Activated CD8-positive, alpha-beta memory T cell treated with anti-CD3 and anti-CD28 coated beads, Interleukin-2, amount 50 U/mL, for 48 hours (primary cell): Measurements from ENCODE around the gene RASL12.
"Not testable (repeated sequence)": the region's sequence is repeated elsewhere in the genome, so short reads cannot be mapped to it uniquely, and the experiment has no call there.

Source experiments
- DNase-seq: peaks from one replicate; pipeline ENCODE4 v3.0.0-alpha.2; 2020

RASL12 gene, protein sequence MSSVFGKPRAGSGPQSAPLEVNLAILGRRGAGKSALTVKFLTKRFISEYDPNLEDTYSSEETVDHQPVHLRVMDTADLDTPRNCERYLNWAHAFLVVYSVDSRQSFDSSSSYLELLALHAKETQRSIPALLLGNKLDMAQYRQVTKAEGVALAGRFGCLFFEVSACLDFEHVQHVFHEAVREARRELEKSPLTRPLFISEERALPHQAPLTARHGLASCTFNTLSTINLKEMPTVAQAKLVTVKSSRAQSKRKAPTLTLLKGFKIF

DNA sequence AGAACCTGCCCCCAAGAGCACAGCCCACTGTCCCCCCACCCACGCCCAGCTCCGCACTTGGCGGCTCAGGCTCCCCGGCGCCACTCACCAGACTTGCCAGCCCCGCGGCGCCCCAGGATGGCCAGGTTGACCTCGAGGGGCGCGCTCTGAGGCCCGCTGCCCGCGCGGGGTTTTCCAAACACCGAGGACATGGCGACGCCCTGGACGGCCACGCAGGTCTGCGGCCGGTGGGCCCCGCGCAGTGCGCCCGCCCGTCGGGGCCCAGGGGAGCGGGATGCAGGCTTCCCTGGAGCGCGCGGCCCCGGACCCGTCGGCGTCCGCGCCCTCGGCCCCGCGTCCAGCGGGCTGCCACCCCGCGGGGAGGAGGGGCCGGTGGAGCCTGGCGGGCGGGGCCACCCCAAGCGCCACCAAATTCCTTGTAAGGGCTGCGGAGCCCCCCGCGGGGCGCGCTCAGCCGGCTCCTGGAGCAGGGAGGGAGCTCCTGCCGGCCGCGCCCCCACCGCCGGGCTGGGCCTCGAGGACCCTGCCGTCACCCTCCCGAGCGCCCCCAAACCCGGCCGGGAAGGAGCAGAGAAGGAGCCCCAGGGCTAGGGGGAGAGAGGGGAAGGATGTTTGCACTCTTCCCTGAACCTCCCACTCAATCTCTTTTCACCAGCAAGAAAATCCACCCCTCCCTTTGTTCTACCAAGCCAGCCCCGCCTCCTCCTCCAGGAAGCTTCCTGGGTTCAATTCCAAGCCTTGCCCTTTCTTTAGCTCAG is at the start of gene RASL12:
Gene RASL12, minus strand, starts transcription at position 347 of the 758 bp plus-strand sequence. Its CDS starts 156 bp downstream, at position 191.
- no peak for DNase-seq

DNA sequence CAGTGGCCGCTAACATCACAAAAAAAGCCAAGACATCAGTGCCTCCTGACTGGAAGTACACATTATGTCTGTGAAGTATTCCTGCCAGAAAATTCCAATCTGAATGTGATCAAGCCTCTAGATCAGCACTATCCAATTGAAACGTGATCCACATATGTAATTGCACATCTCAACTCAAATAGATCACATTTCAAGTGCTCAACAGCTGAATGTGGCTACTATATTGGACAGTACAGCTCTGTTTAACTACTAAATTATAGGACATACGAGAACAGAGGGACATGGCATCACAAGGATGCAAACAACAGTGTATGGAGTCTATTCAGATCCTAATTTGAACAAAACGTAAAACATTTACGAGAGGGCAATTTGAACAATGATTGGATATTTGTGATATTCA is 47.8 kb upstream of the RASL12 start:
- no peak for DNase-seq

DNA sequence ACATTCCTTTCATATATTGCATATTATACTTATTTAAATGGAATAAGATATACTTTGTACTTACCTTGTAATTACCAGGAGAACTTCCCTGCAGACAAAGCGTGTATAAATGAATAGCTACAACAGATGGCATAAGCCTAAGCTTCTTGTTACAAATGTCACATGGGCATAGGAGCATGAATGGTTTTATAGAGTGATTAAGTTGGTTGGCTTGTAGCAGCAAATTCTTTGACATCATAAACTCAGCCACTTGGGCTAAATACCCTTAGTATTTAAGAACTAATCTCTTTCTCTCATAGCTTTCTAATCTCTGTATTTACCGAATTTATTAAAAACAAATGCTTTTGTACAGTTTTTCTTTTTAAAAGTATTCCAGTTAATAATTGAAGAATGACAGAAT is 47.3 kb upstream of the RASL12 start, which contains the start of gene UBAP1L:
Gene UBAP1L, minus strand, starts transcription at position 115 of the 400 bp plus-strand sequence. CDS start 8,985 bp downstream, outside the sequence.
- DNase-seq = no peak

DNA sequence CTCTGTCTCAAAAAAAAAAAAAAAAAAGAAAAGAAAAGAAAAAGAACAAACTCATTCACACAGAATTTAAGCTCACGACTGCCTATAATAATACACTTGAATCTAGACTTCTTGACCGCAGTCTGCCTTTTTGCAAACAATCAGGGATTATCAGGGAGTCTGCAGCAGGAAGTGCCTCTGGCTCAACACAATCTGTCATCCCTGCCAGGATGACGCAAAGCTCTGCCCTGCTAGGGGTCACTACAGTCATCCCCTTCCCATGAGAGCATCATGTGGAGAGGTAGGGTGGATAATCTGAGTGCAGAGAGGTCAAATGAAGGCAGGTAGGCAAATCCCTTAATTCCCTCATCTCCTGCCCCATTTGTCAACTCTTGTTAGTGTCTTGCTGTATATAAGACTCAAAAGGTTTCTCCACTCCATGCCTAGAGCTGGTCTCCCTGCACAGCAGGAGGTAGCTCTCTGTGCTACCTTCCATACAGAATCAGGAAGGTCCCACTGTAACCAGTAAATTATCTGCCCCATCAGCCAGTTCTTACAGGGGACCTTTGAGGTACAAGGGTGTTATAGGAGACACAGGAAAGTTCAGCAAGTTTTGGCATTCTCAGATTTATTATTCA is 43.0 kb upstream of the RASL12 start:
- DNase-seq = no peak

DNA sequence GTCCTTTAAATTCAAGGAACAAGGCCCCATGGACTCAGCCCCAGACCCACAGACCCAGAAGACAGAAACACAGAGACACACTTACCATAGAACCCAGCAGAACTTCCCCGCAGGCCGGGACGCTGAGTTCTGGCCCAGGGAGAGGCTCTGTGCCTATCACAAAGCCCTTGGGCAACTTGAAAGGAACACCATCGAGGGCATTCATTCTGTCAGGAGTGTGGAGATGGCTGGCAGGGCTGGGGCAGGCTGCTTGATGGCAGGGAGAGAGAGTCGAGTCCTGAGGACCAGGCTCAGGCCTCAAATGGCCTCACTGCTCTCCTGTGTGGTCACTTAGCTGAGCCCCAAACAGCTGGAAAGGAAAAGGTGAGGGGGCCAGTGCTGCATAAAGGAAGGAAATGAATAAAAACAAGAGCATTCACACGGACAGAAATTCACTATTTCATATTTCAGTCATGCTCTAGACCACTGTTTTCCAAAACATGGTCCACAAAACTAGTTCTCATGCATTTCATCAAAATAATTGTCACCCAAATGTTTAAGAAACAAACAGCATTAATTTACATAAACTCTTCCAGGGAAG is 38.3 kb upstream of the RASL12 start:
- no peak for DNase-seq

DNA sequence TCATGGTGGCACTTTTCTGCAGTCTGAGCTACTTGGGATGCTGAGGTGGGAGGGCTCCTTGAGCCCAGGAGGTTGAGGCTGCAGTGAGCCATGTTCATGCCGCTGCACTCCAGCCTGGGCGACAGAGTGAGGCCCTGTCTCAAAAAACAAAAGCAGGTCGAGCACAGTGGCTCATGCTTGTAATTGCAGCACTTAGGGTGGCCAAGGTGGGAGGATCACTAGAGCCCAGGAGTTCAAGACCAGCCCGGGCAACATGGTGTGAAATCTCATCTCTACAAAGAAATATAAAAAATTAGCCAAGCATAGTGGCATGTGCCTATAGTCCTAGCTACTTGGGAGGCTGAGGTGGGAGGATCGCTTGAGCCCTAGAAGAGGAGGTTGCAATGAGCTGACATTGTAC is 37.2 kb upstream of the RASL12 start:
- DNase-seq = no peak

DNA sequence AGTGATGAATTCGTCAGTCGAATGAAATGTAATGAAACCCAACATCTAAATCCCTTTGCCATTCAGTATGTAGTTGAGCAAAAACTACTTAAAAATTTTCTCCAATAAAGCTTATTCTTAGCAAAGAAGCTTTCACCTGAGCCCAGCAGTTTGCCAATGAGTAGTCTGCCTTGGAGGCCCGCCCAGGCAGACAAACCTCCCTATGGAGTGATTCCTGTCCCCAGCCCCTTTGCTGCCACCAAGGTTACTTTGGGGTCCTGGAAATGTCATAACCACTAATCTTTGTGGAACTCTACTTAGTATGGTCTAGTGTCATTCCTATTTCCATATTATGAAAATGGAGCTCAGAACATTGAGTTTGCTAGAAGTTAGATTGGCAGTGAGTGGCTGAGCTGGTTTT is 35.1 kb upstream of the RASL12 start:
- no peak for DNase-seq

DNA sequence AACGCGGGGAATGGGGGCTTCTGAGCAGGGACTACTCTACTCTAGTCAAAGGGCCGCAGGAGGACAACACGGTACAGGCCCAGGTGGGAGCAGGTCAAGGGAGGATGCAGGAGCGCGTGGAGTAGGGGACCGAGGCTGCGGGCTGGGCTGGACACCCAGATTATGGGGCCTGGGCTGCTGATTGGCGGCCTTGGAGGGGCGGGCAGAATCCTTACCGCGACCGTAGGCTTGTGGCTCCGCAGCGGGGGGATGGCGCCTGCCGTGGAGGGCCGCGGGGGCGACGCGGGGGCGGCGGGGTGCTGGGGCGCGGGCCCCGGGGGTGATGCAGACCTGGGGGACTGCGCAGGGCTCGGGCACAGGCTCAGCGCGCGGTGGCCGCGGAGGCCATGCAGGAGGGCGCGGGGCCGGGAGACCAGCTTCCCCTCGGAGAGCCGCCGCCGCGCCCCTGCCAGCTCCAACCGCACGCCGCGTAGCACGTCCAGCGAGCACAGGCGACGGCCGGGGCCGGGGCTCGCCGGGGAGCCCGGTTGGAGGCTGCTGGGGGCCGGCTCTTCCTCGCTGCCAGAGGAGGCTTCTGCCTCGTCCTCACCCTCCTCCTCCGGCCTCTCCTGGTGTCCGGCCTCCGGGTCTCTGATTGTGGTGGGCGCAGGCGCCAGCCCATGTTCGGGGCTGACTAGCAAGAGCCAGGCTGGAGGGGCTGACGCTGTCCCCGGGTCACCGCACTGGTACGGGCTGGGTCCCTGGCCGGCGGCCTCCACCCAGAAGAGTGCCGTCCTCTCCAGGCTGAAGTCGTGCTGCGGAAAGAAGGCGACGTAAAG is 34.3 kb upstream of the RASL12 start:
- DNase-seq = no peak

DNA sequence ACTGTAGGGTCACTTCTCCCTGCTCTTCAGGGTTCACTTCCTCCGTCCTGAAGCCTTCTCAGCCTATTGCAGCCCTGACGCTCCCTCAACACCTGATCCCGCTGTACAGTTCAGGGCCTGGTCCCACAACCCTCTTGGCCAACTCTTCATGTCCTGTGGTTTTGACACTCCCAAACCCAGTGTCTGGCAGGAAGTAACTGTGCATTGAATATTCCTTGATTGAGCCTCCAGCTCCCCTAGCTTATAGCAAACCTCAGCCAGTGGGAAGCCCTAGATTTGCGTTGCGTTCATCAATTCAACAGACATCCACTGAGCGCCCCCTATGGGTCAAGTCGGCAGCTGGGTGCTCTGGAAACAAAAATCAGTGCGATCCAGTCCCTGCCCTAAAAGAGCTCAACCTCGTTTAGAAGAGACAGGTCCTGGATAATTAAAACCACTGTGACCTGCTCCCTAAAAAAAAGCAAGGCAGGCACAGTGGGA is 33.7 kb upstream of the RASL12 start:
- DNase-seq = peak; percentile 85

DNA sequence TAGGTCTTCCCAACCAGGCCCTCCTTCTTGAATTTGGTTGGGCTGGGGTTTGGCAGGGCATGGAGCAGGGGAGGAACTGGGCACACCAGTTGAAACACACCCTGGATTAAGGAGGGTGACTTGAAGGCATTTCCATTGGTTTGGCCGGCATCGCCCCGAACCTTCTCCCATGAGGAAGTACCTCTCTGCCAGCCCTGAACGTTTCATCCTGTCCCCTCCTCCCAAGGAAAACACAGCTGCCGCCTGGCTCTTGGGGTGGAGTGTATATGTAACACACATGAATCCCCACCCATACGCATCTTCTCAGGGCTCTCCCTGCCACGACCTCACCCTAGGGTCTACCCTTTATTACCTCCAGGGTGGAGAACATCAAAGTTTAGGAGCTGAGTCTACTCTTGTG is 32.7 kb upstream of the RASL12 start:
- no peak for DNase-seq

DNA sequence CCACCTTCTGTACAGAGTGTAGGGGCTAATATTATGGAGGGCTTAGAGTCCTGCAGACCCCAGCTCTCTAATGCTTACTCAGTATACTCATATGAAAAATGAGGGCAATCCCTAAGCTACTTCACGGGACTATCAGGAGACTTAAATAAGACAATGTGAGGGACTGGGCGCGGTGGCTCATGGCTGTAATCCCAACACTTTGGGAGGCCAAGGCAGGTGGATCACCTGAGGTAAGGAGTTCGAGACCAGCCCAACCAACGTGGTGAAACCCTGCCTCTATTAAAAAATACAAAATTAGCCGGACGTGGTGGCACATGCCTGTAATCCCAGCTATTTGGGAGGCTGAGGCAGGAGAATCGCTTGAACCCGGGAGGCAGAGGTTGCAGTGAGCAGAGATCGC is 32.0 kb upstream of the RASL12 start:
- DNase-seq = not testable (repeated sequence)

DNA sequence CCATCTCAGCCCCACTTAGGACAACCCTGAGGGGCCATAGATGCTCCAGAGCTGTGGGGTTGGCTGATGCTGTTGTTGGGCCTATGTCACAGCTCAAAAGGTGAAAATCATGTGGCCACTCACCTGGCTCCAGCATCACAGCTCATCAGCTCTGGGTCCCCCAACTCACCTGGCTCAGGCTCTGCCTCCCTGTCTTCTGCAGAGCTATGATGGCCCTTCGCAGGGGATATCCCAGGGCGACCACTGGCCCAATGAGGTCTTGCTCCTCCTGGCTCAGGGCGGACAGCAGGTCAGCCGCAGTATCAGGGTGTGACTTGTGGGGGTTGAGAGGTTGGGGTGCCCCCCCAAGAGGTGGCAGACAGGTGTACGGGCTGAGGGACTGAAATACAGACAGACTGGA is 31.5 kb upstream of the RASL12 start:
- DNase-seq = no peak

DNA sequence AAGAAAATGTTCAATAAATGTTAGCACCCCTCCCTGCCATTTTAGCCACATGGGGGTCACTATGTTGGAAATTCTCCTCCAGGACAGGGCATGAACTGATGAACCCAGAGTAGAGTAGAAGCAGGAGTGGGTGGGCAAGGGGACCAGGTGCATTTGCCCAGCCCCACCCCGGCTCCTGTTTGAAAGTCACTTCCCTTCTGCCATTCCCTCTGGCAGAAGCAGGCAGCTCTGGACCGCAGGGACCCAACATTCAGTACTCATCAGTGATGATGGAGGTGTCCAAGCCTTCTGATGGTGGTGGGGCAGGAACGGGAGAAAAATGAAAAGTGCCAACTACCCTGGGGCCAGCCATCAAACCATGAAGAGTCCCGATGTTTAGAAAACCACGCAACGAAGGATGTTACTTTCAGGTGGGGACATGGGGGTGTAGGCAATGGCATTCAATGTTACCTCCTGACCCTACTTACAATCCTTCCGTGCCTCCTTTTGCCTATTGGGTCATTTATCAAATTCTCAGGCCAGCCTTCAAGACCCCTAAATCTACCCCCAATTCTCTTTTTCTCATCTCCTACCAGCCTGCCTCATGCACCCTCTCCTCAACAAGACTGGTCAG is 30.0 kb upstream of the RASL12 start:
- no peak for DNase-seq

DNA sequence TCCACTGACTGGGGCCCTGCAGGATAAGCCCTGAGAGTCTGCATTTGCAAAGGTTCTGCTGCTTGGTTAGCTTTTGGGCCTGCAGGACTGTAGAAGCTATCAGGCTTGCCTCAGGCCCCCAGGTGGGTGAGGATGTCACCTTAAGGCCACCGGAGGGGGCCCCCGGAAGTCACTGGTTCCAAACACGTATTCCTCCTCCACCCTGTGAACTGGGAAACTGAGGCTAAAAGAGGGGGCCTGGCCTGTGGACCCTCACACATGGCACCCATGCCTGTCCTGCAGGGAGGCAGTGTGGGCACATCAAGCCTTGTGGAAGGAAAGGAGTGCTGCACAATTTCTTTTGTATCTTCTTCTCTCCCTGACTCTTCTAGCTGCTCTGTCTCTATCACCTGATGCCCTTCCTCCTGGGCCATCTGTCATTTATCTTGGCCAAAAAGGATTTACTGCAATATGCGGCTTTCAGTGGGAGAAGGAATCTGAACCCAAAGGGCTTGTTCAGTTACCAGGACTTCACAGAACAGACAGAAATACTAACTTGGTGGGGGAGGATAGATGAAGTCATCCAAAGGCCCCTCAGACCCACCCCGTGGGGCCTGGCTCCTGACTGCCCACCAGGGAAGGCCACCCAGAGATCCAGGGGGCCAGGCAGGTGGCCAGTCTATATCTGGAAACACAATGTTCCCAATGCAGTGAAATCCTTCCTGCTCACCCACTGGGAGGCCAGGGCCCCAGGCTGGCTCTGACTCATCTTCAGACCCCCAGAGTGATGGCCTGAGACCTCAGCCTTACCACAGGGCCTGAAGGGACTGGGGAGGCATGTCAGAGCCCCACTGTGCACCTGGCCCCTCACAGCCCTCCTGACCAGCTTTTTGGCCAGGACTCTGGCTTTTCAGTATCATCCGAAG is 28.9 kb upstream of the RASL12 start:
- DNase-seq = no peak

DNA sequence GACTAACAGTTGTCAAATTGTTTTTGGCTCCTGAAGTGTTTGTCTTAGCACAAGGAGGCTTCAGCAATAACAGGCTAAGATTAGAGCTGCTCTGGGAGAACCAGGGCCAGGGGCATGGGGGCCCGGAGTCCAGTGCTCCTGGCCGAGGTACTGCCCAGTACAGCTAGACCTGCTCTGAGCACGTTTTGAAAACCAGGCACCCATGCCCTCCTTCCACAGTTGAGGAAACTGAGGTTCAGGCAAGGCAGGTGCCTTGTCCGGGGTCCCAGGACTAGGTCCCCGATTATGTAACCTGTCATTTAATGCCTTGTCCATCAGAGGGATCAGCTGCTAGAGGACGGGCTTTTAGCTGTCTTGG is 27.9 kb upstream of the RASL12 start:
- no peak for DNase-seq

DNA sequence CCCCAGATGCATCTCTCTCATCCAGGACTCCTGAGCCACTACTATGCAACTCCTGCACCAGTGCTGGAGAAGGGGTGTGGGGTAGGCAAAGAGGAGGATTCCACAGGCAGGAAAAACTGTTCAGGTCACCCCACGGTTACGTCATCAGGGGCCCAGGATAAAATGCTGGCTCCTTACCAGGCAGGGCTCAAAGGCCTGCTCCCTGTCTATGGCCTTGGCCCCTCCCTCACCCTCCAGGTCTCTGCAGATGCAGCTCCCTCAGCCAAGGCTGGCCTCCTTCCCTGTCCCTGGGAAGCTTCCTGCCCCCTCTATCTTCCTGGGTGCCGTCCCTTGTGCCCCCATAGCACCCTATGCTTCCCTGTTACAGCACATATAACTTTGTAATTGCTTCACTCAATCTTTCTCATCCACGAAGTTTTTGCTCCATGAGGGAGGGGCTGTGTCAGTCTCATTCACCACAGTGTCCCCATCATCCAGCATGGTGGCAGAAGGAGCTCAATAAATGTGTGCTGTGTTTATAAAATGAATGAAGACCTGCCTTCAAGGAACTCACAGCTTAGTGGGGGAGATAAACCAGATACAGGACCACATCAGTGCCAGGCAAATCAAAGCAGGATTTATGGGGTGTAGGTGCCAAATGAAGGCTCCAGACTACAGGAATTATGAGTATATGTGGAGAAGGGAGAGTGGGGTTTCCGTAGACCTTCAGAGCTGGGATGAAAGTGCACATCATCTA is 27.4 kb upstream of the RASL12 start:
- no peak for DNase-seq

DNA sequence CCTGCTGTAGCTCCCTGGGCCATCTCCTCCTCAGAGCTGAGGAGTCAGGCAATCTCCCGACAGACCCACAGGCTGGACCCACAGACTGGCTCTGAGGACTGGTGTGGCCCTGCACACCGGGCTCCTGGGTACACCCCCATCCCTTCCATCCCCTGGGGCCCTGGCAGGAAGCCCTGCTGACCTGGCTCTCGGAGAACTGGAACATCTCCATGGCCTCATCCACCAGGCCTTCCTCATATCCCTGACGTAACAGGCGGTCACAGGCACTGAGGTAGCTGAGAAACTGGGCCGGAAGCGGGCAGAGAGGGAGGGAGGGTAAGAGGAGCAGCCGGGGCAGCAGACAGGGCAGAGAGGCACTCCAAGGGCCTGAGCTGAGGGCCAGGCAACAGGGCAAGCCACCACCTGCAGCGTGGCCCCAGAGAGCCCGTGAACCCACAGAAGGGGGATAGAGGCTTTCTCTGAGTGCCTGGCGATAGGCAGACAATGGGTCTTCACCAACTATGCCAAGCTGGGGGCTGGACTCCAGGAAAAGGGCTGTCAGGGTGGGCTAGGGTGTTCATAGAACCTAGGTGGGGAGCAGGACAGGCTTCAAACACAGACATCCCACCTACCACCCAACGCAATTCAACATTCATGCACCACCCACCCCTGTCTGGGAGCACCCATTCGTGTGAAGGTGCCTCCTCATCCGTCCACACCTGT is 26.7 kb upstream of the RASL12 start:
- DNase-seq = no peak

DNA sequence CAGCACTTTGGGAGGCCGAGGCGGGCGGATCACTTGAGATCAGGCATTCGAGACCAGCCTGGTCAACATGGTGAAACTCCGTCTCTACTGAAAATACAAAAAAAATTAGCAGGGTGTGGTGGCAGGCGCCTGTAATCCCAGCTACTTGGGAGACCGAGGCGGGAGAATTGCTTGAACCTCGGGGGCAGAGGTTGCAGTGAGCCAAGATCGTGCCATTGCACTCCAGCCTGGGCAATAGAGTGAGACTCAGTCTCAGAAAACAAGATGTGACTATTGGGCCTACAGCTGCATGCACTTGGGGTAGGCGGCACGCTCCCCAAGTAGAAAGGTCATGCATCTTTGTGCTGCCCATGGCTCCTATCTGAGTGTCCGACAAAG is 26.0 kb upstream of the RASL12 start:
- DNase-seq = not testable (repeated sequence)

DNA sequence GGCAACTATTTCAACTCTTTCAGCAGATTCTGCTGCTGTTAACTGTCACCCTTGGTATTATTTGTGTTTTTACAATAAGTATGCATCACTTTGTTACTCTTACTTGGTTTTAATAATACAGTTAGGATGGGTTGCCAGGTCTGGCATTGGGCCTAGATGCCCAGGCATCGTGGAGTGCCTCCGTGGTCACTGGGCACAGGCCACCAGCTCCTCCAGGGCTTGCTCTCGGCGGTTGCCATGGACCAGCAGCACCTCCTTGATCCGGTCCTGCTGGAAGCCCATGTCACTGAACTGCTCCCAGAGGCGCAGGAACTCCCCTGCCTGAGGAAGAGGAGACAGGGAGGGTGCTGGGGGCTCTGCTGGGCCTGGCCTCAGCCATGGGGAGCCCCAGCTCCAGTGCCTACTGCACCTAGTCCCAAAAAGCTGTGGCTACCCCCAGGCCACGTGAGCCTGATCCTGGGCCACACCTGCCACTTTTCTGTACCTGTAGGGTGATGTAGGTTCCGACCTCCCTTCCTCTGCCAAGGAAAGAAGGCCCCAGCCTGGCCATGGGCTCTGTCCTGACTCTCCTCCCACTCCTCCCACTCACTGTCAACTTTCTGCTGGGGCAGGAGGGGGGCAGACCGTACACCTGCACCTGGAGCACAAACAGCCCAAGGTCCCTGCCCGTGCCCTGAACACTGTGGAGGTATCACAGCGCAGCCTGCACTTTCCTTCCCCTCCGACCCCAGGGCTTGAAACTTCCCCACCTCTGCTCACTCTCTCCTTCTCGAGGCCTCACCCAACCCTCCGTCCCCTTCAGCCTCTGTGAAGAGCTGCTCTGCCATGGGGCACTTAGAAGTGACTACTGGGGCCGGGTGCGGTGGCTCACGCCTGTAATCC is 25.4 kb upstream of the RASL12 start:
- no peak for DNase-seq
